Activated CD4-positive, CD25-positive, alpha-beta regulatory T cell treated with anti-CD3 and anti-CD28 coated beads, Interleukin-2, amount 50 U/mL, for 24 hours (primary cell): Measurements from ENCODE around the gene ZNF467.

Experiments used
- ATAC-seq, 2 donors: fragments of 150-1000 bp; cut with Tn5 transposase; one replicate each; pipeline ENCODE4 v1.10.0; 2021; ENCODE audit warnings: mild to moderate bottlenecking in 1 of 2, moderate library complexity in 1 of 2

The ZNF467 gene, protein sequence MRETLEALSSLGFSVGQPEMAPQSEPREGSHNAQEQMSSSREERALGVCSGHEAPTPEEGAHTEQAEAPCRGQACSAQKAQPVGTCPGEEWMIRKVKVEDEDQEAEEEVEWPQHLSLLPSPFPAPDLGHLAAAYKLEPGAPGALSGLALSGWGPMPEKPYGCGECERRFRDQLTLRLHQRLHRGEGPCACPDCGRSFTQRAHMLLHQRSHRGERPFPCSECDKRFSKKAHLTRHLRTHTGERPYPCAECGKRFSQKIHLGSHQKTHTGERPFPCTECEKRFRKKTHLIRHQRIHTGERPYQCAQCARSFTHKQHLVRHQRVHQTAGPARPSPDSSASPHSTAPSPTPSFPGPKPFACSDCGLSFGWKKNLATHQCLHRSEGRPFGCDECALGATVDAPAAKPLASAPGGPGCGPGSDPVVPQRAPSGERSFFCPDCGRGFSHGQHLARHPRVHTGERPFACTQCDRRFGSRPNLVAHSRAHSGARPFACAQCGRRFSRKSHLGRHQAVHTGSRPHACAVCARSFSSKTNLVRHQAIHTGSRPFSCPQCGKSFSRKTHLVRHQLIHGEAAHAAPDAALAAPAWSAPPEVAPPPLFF

DNA sequence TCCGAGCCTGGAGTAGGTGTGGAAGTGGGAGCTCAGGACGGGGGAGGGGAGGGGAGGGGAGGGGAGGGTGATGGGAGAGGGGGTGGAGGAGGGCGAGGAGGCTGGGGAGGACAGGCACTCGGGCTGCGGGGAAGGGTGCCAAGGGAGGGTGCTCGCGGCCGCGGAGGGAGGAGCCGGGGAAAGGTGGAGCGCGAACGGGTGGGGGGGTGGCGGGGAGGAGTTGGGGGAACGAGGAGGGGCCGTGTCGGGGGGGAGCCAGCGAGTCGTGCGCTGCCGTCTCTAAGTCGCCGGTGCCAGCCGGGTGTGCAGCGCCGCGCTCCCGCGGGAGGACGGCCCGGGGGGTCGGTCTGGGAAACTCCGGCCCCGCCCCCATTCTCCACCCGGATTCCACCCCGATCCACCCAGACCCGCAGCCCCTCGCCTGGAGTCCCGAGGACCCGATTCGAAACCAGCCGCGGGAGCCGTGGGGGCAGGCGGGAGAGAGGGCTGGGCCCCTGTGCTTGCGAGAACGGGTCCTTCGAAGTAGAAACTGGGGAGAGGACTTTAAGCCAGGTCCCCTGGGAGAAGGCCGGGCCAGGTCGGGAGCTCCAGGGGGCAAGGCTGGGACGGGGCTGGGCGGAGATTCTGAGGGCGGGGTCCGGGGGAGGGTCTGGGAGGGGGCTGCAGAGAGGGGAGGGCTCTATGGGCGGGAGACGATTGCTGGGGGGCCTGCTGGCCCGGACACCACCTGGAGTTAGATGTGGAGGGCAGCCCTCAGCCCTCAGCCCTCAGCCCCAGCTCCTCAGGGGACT lies at the start of gene ZNF467:
Gene ZNF467, minus strand, starts transcription at position 143 of the 791 bp plus-strand sequence. CDS start 2,556 bp downstream, outside the sequence.
- no peak for ATAC-seq

DNA sequence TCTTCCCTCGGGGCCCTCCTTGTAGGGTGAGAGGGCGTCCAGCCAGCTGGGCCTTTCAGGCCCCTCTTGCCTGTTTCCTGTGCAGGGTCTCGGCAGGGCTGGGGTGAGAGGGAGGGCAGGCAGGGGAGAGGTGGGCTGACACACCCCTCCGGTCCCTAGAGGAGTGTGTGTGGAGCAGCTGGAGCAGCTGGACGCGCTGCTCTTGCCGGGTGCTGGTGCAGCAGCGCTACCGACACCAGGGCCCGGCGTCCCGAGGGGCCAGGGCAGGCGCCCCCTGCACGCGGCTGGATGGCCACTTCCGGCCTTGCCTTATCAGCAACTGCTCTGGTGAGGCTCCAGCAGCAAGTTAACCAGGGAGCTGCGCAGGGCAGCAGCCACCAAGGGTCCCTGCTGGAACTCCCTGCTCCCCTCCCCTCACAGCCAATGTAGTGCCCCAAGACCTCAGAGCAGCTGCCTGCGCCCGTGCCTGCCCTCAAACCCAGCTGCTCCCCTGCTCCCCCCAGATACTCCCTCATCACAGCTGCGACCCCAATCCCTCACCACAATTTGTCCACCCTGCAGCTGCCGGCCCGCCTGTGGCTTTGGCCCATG lies 49.1 kb upstream of the ZNF467 start:
- ATAC-seq, result no peak

DNA sequence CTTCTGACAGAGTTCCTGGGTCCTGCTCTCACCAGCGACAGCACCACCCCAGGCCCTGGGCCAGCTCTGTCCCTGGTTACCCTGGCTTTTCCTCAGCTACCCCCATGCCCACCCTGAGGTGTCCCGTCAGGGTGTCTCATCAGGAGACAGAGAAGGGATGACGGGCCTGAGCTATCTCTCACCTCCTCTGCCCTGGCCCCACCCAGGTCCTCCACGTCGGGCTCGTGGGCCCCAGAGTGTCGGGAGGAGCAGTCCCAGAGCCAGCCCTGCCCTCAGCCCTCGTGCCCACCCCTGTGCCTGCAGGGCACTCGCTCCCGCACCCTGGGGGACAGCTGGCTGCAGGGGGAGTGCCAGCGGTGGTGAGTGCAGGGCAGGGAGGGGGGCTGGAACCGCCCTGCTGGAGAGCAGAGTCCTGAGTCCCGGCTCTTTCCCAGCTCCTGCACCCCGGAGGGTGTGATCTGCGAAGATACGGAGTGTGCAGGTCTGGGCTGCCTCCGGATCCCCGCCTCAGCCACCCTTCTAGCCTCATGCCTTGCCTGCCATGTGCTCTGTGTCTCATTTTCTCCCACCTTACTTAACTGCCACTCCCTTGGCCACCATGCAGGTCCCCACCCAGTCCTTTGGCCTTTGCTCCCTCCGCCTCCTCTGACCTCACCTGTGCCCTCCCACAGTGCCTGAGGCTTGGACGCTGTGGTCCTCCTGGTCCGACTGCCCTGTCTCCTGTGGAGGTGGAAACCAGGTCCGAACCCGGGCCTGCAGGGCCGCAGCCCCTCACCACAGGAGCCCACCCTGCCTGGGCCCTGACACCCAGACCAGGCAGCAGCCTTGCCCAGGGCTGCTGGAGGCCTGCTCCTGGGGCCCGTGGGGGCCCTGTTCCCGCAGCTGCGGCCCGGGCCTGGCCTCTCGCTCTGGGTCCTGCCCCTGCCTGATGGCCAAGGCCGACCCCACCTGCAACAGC lies 48.1 kb upstream of the ZNF467 start:
- ATAC-seq, result no peak

DNA sequence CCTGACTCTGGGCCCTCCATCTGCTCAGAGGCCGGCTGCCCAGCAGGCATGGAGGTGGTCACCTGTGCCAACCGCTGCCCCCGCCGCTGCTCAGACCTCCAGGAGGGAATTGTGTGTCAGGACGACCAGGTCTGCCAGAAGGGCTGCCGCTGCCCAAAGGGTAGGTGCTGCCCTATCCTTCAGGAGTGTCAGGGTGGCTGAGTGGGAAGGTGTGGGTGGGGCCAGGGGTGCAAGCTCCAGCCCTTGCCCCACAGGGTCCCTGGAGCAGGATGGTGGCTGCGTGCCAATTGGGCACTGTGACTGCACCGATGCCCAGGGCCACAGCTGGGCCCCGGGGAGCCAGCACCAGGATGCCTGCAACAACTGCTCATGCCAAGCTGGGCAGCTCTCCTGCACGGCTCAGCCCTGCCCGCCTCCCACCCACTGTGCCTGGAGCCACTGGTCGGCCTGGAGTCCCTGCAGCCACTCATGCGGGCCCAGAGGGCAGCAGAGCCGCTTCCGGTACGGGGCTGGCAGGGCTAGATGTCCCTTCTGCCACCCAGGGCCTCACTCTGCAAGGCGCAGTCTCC lies 47.3 kb upstream of the ZNF467 start:
- ATAC-seq, result no peak

DNA sequence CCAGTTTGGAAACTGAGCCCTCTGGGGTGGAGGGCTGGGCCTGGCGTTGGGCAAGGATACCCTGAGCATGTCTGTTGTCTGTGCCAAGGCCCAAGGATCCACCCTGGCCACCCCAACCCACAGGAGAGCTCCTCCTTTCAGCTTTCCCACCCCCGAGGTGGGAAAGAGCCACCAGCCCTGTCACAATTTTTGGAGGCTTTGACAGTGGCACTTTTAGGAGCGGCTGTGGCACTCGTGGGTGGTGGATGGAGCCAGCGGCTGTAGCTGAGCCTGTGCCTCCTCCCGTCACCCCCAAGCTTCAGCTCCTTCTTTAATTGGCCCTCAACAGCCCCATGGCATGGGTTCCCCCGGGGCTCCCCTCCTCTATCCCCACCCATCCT lies 46.6 kb upstream of the ZNF467 start:
- no peak for ATAC-seq

DNA sequence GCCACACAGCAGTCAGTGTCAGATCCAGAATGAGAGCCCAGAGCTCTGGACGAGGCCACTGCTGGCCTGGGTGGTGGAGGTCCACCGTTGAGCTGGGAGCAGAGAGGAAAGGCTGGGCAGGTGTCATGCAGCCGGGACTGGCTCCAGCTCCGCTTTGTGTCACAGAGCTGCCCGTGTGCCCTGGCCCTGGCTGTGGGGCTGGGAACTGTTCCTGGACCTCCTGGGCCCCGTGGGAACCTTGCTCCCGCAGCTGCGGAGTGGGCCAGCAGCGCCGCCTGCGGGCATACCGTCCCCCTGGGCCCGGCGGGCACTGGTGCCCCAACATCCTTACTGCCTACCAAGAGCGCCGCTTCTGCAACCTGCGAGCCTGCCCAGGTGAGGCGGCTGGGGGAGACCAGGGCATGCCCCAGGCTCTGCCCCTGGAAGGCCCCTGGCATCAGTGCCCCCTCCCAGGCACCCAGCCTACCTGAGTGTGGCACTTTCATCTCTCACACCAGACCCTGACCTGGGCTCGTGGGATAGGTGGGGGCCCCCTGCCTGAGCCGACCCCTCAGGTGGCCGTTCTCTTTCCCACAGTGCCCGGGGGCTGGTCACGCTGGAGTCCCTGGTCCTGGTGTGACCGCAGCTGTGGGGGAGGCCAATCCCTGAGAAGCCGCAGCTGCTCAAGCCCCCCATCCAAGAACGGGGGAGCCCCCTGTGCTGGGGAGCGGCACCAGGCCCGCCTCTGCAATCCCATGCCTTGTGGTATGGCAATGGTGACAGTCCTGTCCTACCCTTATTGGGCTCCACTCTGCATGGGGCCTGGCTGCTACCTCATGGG lies 46.0 kb upstream of the ZNF467 start:
- ATAC-seq, result no peak

DNA sequence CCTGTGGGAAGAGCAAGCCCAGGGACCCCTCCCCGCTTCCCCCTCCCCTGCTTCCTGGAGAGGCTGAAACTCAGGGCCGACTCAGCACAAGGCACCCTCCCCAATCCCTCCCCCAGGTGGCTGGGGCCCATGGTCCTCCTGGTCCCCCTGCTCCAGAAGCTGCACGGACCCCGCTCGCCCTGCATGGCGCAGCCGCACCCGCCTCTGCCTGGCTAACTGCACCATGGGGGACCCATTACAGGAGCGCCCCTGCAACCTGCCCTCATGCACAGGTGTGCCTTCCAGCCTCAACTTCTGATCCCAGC lies 45.1 kb upstream of the ZNF467 start:
- no peak for ATAC-seq

DNA sequence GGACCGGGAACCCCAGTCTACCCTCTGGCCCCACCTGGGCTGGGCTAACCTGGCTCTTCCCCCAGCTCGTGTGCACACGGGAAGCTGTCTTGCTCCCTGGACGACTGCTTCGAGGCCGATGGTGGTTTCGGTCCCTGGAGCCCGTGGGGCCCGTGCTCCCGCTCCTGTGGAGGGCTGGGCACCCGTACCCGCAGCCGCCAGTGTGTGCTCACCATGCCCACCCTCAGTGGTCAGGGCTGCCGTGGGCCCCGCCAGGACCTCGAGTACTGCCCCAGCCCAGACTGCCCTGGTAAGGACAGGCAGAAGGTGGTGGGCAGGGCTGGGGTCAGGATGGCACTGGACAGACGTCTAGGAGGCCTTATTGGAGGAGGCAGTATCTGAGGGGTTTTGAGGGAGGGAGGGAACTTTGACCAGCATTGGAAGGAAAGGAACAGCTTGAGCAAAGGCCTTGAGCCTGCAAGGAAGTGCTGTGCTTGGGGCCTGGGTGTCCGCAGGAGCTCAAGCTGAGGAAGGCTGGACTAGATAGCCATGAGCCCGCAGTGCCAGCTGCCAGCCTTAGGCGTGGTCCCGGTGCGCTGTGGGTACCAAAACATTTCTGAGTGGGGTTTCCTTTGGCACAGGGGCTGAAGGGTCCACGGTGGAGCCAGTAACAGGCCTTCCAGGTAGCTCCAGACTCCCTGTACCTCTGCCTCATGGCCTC lies 44.6 kb upstream of the ZNF467 start:
- no peak for ATAC-seq

DNA sequence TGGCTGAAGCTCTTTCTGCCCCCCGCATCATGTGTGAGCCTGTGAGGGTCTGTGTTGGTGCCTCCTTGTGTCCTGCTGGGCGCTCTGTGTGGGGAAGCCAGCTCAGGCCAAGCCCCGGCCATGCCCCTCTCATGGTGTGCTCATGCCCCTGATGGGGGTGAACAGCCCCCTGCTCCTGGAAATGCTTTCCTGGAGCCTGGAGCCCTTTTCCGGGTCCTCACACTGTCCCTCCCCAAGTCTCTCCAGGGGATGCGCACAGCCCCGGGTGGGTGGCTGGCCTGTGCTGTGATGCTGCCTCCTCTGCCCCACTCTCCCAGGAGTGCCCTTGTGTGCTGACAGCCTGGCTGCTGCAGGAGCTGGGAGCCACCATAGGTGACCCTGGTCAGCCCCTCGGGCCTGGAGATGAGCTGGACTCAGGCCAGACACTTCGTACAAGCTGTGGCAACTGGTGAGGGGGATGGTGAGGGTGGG lies 43.9 kb upstream of the ZNF467 start:
- ATAC-seq, result no peak

DNA sequence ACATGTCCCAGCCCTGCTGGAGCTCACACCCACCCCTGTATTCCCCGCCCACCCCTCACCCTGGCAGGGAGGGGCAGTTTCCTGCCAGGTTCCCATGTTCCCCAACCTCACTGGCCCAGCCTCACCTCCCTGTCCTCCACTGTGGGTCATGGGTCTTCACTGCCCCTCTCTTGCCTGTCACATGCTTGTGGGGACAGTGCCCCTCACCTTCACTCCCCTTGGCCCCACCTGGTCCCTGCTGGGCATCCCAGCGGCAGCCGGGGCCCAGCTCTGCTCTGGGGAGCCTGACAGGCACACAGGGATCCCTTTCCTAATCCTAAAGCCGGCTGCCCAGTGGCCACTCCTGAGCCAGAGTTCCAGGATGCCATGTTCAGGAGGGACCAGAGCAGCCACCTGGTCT lies 43.4 kb upstream of the ZNF467 start:
- ATAC-seq, result no peak

DNA sequence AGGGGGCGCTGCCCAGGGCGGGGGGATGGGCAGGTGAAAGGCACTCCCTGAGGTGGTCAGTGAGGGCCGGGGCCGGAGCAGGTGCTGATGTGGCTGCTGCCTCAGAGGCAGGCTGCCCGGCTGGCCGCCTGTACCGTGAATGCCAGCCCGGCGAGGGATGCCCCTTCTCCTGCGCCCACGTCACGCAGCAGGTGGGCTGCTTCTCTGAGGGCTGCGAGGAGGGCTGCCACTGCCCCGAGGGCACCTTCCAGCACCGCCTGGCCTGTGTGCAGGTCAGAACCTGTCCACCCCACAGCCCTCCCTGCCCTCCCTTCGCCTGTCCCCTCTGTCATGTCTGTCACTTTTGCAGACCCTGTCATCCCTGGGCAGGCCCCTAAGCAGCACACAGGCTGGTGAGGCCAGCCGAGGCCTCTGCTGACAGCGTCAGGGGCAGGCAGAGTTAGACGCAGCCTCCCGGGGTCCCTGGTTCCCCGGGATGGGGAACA lies 42.9 kb upstream of the ZNF467 start:
- ATAC-seq, result no peak

DNA sequence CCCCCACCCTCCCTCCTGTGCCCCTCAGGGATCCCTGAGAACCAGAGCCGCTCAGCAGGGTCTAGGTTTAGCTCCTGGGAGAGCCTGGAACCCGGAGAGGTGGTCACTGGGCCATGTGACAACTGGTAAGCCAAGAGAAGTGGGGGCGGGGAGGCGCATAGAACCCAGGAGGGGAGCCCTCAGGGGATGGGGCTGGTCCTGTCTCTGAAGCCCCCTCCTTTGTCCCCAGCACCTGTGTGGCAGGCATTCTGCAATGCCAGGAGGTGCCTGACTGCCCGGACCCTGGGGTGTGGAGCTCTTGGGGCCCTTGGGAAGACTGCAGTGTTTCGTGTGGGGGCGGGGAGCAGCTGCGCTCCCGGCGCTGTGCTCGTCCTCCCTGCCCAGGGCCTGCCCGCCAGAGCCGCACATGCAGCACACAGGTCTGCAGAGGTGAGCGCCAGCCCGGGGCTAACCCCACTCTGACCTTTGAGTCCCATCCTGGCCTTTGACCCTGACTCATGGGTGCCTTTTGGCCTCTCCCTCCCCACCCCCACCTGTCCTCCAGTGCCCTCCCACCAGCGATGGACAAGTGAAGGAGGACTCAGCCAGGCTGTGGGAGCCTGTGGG lies 42.4 kb upstream of the ZNF467 start:
- ATAC-seq, result no peak

DNA sequence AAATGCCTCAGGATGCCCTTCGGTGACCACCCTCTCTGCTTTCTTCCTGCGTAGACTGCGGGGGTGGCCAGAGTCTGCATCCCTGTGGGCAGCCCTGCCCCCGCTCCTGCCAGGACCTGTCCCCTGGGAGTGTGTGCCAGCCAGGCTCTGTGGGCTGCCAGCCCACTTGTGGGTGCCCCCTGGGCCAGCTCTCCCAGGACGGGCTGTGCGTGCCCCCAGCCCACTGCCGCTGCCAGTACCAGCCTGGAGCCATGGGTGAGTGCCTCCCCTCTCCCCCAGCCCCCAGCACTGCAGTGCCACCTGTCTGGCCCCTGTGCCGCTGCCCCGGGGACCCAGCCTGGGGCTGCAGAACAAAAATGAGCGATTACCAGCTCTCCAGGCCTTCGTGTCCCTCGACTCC lies 41.7 kb upstream of the ZNF467 start:
- no peak for ATAC-seq

DNA sequence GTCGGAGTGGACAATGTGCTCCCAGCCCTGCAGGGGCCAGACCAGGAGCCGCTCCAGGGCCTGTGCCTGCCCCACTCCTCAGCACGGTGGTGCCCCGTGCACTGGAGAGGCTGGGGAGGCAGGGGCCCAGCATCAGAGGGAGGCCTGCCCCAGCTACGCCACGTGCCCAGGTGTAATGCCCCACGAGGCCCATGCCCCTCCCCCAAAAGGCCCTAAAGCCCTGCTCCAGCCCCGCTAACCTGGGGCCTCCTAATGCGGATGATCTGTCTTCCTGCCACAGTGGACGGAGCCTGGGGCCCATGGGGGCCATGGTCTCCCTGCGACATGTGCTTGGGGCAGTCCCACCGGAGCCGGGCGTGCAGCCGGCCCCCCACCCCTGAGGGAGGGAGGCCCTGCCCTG lies 41.1 kb upstream of the ZNF467 start:
- ATAC-seq, result no peak

DNA sequence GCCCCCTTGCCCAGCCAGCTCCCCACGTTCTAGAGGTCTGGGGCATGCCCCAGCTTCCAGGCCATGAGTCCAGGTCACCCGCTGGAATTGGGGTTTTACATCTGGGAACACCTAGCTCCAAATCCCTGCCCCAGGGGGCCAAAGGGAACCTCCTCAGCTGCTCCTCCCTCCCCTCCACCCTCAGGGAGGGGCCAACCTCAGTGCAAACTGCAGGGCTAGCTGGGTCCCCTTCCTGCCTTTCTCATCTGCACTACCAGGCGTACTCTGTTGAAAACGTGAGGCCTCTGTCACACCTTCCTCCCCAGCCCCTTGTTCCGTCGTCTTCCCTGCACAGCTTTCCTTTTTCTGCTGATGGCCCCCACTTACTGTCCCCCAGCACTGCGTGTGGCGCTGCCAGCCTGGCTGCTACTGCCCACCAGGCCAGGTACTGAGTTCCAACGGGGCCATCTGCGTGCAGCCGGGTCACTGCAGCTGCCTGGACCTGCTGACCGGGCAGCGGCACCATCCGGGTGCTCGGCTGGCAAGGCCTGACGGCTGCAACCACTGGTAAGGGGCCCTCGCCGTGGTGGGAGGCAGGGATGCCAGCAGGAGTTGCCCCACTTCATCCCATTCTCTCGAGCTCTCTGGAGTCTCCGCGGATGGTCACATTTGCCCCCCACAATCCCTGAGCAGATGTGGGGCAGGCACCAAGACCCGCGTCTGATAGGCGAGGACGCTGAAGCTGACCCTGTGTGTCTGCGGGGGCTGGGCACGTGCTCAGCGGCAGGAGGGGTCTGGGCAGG lies 40.1 kb upstream of the ZNF467 start:
- no peak for ATAC-seq

DNA sequence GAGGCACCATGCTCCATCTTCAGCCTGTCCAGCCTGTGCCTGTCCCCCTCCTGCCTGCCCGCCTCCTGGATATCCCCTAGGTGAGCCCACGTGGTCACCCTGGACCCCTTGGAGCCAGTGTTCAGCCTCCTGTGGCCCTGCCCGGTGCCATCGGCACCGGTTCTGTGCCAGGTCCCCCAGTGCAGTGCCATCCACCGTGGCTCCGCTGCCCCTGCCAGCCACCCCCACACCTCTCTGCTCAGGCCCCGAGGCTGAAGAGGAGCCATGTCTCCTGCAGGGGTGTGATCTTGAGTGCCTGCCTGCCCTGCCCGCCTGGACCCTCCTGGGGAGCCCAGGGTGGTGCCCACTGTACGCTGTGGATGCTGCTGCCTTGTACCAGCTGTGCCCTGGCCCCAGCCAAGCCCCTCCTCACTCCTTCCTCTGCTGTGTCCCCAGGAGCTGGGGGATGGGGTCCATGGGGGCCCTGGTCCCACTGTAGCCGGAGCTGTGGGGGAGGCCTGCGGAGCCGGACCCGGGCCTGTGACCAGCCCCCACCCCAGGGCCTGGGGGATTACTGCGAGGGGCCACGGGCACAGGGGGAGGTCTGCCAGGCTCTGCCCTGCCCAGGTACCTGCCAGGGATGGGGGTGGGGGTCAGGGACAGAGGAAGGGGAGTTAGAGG lies 38.6 kb upstream of the ZNF467 start:
- no peak for ATAC-seq

DNA sequence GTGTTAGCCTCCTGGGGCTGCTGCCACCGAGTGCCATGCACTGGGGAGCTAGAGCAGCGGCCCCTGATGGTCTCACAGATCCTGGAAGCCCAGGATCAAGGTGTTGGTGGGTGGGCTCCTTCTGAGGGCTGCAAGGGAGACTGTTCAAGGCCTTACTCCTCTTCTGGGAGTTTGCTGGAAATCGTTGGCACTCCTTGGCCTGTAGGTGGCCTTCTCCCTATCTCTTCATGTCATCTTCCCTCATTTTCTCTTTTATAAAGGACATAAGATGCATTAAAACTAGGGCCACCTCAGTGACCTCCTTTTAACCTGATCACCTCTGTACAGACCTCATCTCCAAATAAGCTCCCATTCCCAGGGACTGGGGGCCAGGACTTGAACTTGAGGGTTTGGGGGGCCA lies 37.8 kb upstream of the ZNF467 start:
- ATAC-seq, result no peak

DNA sequence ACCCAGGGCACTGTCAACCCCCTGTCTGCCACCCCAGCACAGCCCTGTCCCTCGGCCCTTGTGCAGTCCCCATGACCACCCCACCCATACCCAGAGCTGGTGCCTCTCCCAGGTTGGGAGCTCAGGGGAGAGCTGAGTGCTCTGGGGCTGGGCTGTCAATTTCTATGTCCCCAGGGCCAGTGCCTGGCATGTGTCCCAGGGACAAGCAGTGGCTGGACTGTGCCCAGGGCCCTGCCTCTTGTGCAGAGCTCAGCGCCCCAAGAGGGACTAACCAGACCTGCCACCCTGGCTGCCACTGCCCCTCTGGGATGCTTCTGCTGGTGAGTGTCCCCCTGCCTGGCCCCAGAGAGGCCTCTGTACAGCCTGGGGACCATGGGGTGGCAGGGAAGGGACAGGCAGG lies 35.8 kb upstream of the ZNF467 start:
- ATAC-seq, result no peak
